Natural killer cell (primary cell): ENCODE measurements around the gene KHSRP. TPM values are rescaled to one million over a fixed set of nuclear protein-coding genes. Genes with fewer than 3 reads are reported as not detected.

ENCODE experiments used
- ATAC-seq, 3 donors: fragments of 150-1000 bp in 2 of 3; fragments of 200-7000 bp in 1 of 3; cut with Tn5 transposase; 1 replicate in 1 of 3; 2 replicates in 2 of 3; pipeline ENCODE4 v1.10.0; 2021; ENCODE audit warnings: mild to moderate bottlenecking in 2 of 3, moderate library complexity in 2 of 3
- DNase-seq, 2 donors: peaks; one replicate each; pipeline versions ENCODE4 v3.0.0 to v3.0.0-alpha.2; 2013 to 2021; ENCODE audit warnings: mixed read lengths in 1 of 2
- H3K27ac ChIP-seq: one replicate; pipeline ENCODE4 v1.5.1; 2013; ENCODE audit warnings: mild to moderate bottlenecking, low read length
- H3K27me3 ChIP-seq: one replicate; pipeline ENCODE4 v1.6.1; 2013; ENCODE audit warnings: low read length; ENCODE audit not compliant: control insufficient read depth, insufficient read depth
- H3K36me3 ChIP-seq: one replicate; pipeline ENCODE4 v1.6.1; 2013; ENCODE audit warnings: low read length; ENCODE audit not compliant: control insufficient read depth, insufficient read depth
- H3K4me1 ChIP-seq: one replicate; pipeline ENCODE4 v1.6.1; 2013; ENCODE audit warnings: low read length; ENCODE audit not compliant: control insufficient read depth, insufficient read depth
- H3K4me3 ChIP-seq: one replicate; pipeline ENCODE4 v1.5.1; 2013; ENCODE audit warnings: low read length
- H3K9me3 ChIP-seq: one replicate; pipeline ENCODE4 v1.6.1; 2013; ENCODE audit warnings: low read length; ENCODE audit not compliant: control insufficient read depth, insufficient read depth
- H3K27ac Mint-ChIP-seq, 2 donors: one replicate each; pipeline ENCODE4 v1.8.0; 2022; ENCODE audit warnings: mild to moderate bottlenecking in 2 of 2, mixed read lengths in 2 of 2, moderate library complexity in 1 of 2
- H3K27me3 Mint-ChIP-seq, 2 donors: one replicate each; pipeline ENCODE4 v1.8.0; 2022; ENCODE audit warnings: low read depth in 2 of 2, mixed read lengths in 2 of 2
- H3K36me3 Mint-ChIP-seq: one replicate; pipeline ENCODE4 v1.8.0; 2022; ENCODE audit warnings: mixed read lengths
- H3K4me1 Mint-ChIP-seq, 2 donors: one replicate each; pipeline ENCODE4 v1.8.0; 2022; ENCODE audit warnings: mixed read lengths in 2 of 2
- H3K4me3 Mint-ChIP-seq: one replicate; pipeline ENCODE4 v1.8.0; 2022; ENCODE audit warnings: mild to moderate bottlenecking, moderate library complexity, mixed read lengths
- H3K9me3 Mint-ChIP-seq, 2 donors: one replicate each; pipeline ENCODE4 v1.8.0; 2022; ENCODE audit warnings: mixed read lengths in 2 of 2
- WGBS: methylation state at CpG from one replicate; pipeline ENCODE4 v1.1.7; 2013; ENCODE audit warnings: missing lambda C conversion rate; ENCODE audit not compliant: insufficient coverage; 5-methylcytosine and 5-hydroxymethylcytosine counted together
- intact Hi-C: fragments of 100-400 bp; cut with micrococcal nuclease; formaldehyde crosslinking; loops from one replicate; pipeline ENCODE4 v1.14.2; 2022
- total RNA-seq, 4 donors: library from RNA; stranded (reverse); fragments of 120-200 nt in 1 of 4; gene quantifications; one replicate each; pipeline versions ENCODE4 v1.2.3 to v1.2.4, GENCODE V29; 2013 to 2022
- TF ChIP-seq, protein P1 (sequence below): fragments of 200-600 bp; IDR thresholded peaks from one replicate; pipeline ENCODE4 v1.8.0; 2022; ENCODE audit warnings: antibody characterized with exemption

Gene KHSRP
- total RNA-seq, 3 donors from 2014 or later (not counting 1 experiment from before 2014, with no cell fraction given), result 160 to 192 (median 165) TPM

DNA sequence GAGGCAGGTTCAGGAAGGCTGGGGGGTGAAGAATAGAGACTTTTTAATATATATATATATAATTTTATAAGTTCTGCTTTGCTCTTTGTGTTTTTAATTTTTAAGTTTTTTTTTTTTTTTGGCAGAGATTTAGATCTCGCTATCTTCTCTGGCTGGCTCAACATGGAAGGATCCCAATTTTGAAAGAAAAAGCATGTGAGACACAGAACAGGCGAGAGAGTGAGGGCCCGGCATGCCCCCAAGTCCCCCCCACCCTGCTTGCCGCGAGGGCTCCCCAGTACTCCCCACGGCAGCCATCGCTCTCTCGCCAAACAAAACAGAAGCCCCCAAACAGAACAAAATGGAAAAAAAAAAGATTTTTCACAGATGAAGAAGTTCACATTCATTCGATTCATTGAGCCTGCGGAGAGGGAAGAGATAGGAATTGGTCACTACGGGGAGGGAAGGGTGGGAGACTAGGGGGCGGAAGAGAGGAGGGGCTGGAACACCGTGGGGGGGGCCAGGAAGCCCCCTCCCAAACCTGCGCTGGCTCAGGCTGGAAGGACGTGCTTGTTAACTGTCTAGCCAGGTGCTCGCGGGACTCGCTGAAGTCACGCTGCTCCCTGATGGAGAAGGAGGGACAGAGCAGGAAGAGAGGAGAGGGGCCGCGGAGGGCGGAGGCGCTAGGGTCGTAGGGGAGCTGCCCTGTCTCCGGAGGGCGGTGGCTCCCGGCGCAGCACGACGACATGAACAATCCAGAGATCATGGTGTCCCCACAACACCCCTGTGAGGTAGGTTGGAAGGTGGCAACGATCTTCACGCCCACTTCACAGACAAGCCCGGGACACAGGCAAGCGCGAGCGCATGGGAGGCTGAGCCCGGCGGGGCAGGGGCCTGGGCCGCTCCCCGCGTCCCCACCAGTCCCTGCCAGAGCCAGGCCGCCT, 10.6 kb downstream of the KHSRP start:
- H3K4me3 Mint-ChIP-seq, result no peak overlapping the region
- 93% methylated on average over 42 of the region's 42 CpGs for WGBS
- no peaks in the 10 kb centered on the region for H3K27me3 Mint-ChIP-seq
- Histone ChIP-seq H3K9me3 (no peaks in the 10 kb centered on the region), H3K4me1 (no peaks in the 10 kb centered on the region), H3K36me3 (peaks cover 47% of the 10 kb centered on the region), H3K27ac (no peak overlapping the region), H3K4me3 (no peak overlapping the region), H3K27me3 (no peaks in the 10 kb centered on the region)
- ATAC-seq (no peak), DNase-seq (no peak)
- TF ChIP-seq, protein P1, sequence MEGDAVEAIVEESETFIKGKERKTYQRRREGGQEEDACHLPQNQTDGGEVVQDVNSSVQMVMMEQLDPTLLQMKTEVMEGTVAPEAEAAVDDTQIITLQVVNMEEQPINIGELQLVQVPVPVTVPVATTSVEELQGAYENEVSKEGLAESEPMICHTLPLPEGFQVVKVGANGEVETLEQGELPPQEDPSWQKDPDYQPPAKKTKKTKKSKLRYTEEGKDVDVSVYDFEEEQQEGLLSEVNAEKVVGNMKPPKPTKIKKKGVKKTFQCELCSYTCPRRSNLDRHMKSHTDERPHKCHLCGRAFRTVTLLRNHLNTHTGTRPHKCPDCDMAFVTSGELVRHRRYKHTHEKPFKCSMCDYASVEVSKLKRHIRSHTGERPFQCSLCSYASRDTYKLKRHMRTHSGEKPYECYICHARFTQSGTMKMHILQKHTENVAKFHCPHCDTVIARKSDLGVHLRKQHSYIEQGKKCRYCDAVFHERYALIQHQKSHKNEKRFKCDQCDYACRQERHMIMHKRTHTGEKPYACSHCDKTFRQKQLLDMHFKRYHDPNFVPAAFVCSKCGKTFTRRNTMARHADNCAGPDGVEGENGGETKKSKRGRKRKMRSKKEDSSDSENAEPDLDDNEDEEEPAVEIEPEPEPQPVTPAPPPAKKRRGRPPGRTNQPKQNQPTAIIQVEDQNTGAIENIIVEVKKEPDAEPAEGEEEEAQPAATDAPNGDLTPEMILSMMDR, result no peak
- intact Hi-C loops, result no loop called here
- H3K9me3 Mint-ChIP-seq, result no peaks in the 10 kb centered on the region
- H3K4me1 Mint-ChIP-seq, result peaks cover 0 to 4% of the 10 kb centered on the region in 2 donors
- H3K27ac Mint-ChIP-seq, result no peak overlapping the region
- H3K36me3 Mint-ChIP-seq, result no peaks in the 10 kb centered on the region

DNA sequence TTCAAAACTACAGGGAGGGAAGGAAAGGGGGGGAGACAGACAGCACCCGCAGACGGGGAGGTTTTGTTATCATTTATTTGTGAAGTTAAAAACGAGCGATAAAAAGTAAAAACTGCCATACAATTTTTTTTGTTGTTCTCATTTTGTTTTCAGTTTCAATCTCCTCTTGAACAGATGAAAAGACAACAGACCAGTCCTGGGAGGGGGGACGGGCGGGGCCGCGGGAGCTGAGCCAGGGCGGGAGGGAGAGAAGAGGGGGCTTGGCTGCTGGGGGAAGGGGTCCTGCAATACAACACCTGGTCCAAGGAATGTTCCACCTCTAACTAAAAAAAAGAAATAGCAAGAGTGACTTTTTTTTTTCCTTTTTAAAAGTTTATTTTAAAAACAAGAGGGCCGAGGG, 11.3 kb downstream of the KHSRP start:
- Histone ChIP-seq H3K27ac (no peak overlapping the region), H3K9me3 (no peaks in the 10 kb centered on the region), H3K36me3 (peaks cover 40% of the 10 kb centered on the region), H3K4me3 (no peak overlapping the region), H3K4me1 (no peaks in the 10 kb centered on the region), H3K27me3 (no peaks in the 10 kb centered on the region)
- H3K36me3 Mint-ChIP-seq, result no peaks in the 10 kb centered on the region
- WGBS, result 78% methylated on average over 4 of the region's 10 CpGs
- H3K9me3 Mint-ChIP-seq, result no peaks in the 10 kb centered on the region
- no peaks in the 10 kb centered on the region for H3K4me1 Mint-ChIP-seq
- H3K27me3 Mint-ChIP-seq, result no peaks in the 10 kb centered on the region
- ATAC-seq (no peak), DNase-seq (no peak)
- no peak overlapping the region for H3K4me3 Mint-ChIP-seq
- TF ChIP-seq, protein P1, result no peak
- intact Hi-C loops, result no loop called here
- no peak overlapping the region for H3K27ac Mint-ChIP-seq

DNA sequence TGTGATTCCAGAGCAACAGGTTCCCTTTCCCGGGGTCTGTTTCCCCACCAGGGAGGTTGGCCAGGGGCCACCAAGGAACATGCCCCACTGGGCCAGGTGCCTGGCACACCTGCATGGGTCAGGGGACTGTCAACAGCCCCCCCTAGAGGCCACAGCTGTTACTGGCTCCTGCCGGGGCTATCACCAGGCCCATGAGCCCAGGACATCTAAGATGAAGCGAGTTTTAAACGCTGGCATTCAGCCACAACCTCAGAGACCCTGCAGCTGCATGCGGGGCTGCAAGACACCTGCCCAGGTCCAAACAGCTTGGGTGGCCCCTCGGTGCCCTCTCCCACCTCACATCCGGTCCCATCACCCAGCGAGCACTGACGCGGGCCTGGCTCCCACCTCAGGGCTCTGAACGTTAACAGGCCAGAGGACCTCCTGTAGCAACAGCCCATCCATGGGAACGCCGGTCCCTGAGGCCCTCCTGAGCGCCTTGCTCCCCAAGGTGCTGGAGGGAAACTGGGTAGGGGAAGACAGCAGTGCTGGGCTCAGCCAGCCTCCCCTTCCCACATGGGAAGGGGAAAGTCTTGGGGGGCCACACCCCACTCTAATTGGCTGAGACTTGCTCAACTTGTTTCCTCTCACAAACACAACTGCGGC, 12.0 kb downstream of the KHSRP start:
- WGBS, result 83% methylated on average over 14 of the region's 15 CpGs
- no peaks in the 10 kb centered on the region for H3K27me3 Mint-ChIP-seq
- ATAC-seq (peak; percentile 45 to 70 (median 61)), DNase-seq (peak in 1 of 2 donors; percentile 72)
- TF ChIP-seq, protein P1, result peak; percentile 40
- H3K9me3 Mint-ChIP-seq, result no peaks in the 10 kb centered on the region
- Histone ChIP-seq H3K9me3 (no peaks in the 10 kb centered on the region), H3K27me3 (no peaks in the 10 kb centered on the region), H3K4me3 (no peak overlapping the region), H3K27ac (no peak overlapping the region), H3K36me3 (peaks cover 33% of the 10 kb centered on the region), H3K4me1 (no peaks in the 10 kb centered on the region)
- H3K27ac Mint-ChIP-seq, result no peak overlapping the region
- H3K4me3 Mint-ChIP-seq, result no peak overlapping the region
- H3K36me3 Mint-ChIP-seq, result no peaks in the 10 kb centered on the region
- H3K4me1 Mint-ChIP-seq, result no peaks in the 10 kb centered on the region
- intact Hi-C loops, result no loop called here
